Aorta (tissue), 5 donors: Measurements from ENCODE around the gene PIP5KL1. TPM values are rescaled to one million over a fixed set of nuclear protein-coding genes. Genes with fewer than 3 reads are reported as not detected.

Source experiments
- ATAC-seq: fragments of 200-7000 bp; cut with Tn5 transposase; one replicate; pipeline ENCODE4 v1.9.1; 2022; ENCODE audit warnings: moderate library complexity; ENCODE audit not compliant: low FRiP score
- DNase-seq, 2 donors: peaks; one replicate each; pipeline ENCODE4 v3.0.0-alpha.2; 2020
- H3K27ac ChIP-seq, 2 donors: one replicate each; pipeline ENCODE4 v1.5.1; 2013; ENCODE audit warnings: low read length in 2 of 2, mild to moderate bottlenecking in 2 of 2, moderate library complexity in 2 of 2, control low read depth in 1 of 2, inconsistent platforms in 1 of 2, low read depth in 1 of 2
- H3K27me3 ChIP-seq, 2 donors: one replicate each; pipeline ENCODE4 v1.6.1; 2013; ENCODE audit warnings: control low read depth in 1 of 2, low read length in 1 of 2, mild to moderate bottlenecking in 1 of 2, moderate library complexity in 1 of 2; ENCODE audit not compliant: insufficient read depth in 2 of 2, control insufficient read depth in 1 of 2
- H3K36me3 ChIP-seq, 2 donors: one replicate each; pipeline ENCODE4 v1.6.1; 2013; ENCODE audit warnings: control low read depth in 1 of 2, low read length in 1 of 2, mild to moderate bottlenecking in 1 of 2; ENCODE audit not compliant: insufficient read depth in 2 of 2, control insufficient read depth in 1 of 2
- H3K4me1 ChIP-seq, 2 donors: one replicate each; pipeline ENCODE4 v1.6.1; 2013; ENCODE audit warnings: low read length in 2 of 2, control low read depth in 1 of 2, mild to moderate bottlenecking in 1 of 2, moderate library complexity in 1 of 2; ENCODE audit not compliant: insufficient read depth in 2 of 2, control insufficient read depth in 1 of 2
- H3K4me3 ChIP-seq, 2 donors: one replicate each; pipeline ENCODE4 v1.5.1; 2013; ENCODE audit warnings: low read length in 2 of 2, control low read depth in 1 of 2, mild to moderate bottlenecking in 1 of 2
- H3K9me3 ChIP-seq: one replicate; pipeline ENCODE4 v1.6.1; 2013; ENCODE audit warnings: mild to moderate bottlenecking, low read length; ENCODE audit not compliant: control insufficient read depth
- WGBS, 2 donors: extraction: QIAGEN DNeasy Blood & Tissue Kit; methylation state at CpG; one replicate each; pipeline ENCODE4 v1.1.7; 2013; 5-methylcytosine and 5-hydroxymethylcytosine counted together
- intact Hi-C, 2 donors: fragments of 100-400 bp; cut with DNase I; formaldehyde crosslinking; loops; one replicate each; pipeline versions ENCODE4 v1.14.2 to v1.15.0; 2022
- polyA plus RNA-seq, 2 donors: library from polyadenylated mRNA; stranded (reverse); fragments of 200-250 nt; gene quantifications; one replicate each; pipeline ENCODE4 v1.2.3, GENCODE V29; 2013
- total RNA-seq, 2 donors: library from RNA; stranded (reverse); fragmentation: NEBNext Ultra II Directional; extraction: Animal tissue kit (Norgen Biotek cat#: 25700); gene quantifications; one replicate each; pipeline ENCODE4 v1.2.1, GENCODE V29; 2021
- donor health status: healthy with polysubstance abuse.
- donor health status: Bipolar disorder and iron deficiency.
- donor health status: DM: no; HTN: no; CAD: no.
- donor health status: DM: no; HTN: no; CAD: no.
- donor health status: DM: yes; HTN: yes; CAD: no.

Gene PIP5KL1
- total and polyA plus RNA-seq, 4 donors: 1.4 to 4.5 (median 3.0) TPM

GRCh38 chr9:127940593-127940992 is 10.0 kb upstream of the PIP5KL1 start:
- Histone ChIP-seq H3K27ac (no peak overlapping the region), H3K9me3 (no peaks in the 10 kb centered on the region), H3K36me3 (peaks cover 0 to 2% of the 10 kb centered on the region in 2 donors), H3K4me3 (no peak overlapping the region), H3K4me1 (no peaks in the 10 kb centered on the region), H3K27me3 (no peaks in the 10 kb centered on the region)
- ATAC-seq: no peak
- intact Hi-C loops: loop anchor here (5.0 kb wide), 2 partner anchors 37 to 177 kb away; no protein-coding TSS in a partner anchor
- DNase-seq: no peak
- WGBS, 2 donors: 90% methylated on average over 4 of the region's 4 CpGs

GRCh38 chr9:127938298-127938690 is 7.7 kb upstream of the PIP5KL1 start:
- intact Hi-C loops: no loop called here
- 16 to 18% methylated on average over 25 of the region's 25 CpGs for WGBS, 2 donors
- no peak overlapping the region for H3K27ac ChIP-seq

GRCh38 chr9:127937388-127938297 is 7.1 kb upstream of the PIP5KL1 start, which contains the start of gene DPM2:
Gene DPM2 (minus strand): TSS chr9:127937854. CDS start chr9:127937820, 34 bp downstream.
- Histone ChIP-seq H3K4me3 (peak within 1 kb of the TSS; percentile 44 to 60), H3K27ac (no peak within 1 kb of the TSS), H3K9me3 (no peaks in the 10 kb centered on the region), H3K36me3 (no peaks in the 10 kb centered on the region), H3K27me3 (no peaks in the 10 kb centered on the region), H3K4me1 (no peaks in the 10 kb centered on the region)
- ATAC-seq (peak; percentile 92), DNase-seq (peak; percentile 89 to 93)
- intact Hi-C loops: no loop called here
- WGBS, 2 donors: 3 to 4% methylated on average over 60 of the region's 60 CpGs

More at GRCh38 chr9:127938298-127938690, 7.7 kb upstream of the PIP5KL1 start:
- ATAC-seq: peak; percentile 19
- Histone ChIP-seq H3K36me3 (no peaks in the 10 kb centered on the region), H3K9me3 (no peaks in the 10 kb centered on the region), H3K27me3 (no peaks in the 10 kb centered on the region), H3K4me3 (peak overlapping the region; percentile 3 to 44), H3K4me1 (no peaks in the 10 kb centered on the region)
- no peak for DNase-seq

- no peak for ATAC-seq
- Histone ChIP-seq H3K36me3 (no peaks in the 10 kb centered on the region), H3K27ac (no peak overlapping the region), H3K4me1 (no peaks in the 10 kb centered on the region), H3K9me3 (no peaks in the 10 kb centered on the region), H3K4me3 (peak overlapping the region; percentile 44 to 60), H3K27me3 (no peaks in the 10 kb centered on the region)
- intact Hi-C loops: no loop called here
- no peak for DNase-seq
- 9 to 10% methylated on average over 7 of the region's 7 CpGs for WGBS, 2 donors
These were observed 6.4 kb upstream of the PIP5KL1 start for GRCh38 chr9:127937056-127937387.

- intact Hi-C loops: no loop called here
- 75 to 76% methylated on average over 14 of the region's 14 CpGs for WGBS, 2 donors
- Histone ChIP-seq H3K4me1 (no peaks in the 10 kb centered on the region), H3K4me3 (no peak overlapping the region), H3K27ac (no peak overlapping the region), H3K9me3 (no peaks in the 10 kb centered on the region), H3K36me3 (no peaks in the 10 kb centered on the region), H3K27me3 (no peaks in the 10 kb centered on the region)
- ATAC-seq (no peak), DNase-seq (no peak)
These were observed 5.8 kb upstream of the PIP5KL1 start for GRCh38 chr9:127936347-127936852.

GRCh38 chr9:127935765-127936221 is 5.2 kb upstream of the PIP5KL1 start:
- no peak overlapping the region for H3K4me3 ChIP-seq
- WGBS, 2 donors: 65 to 68% methylated on average over 4 of the region's 4 CpGs
- no peak for ATAC-seq
- intact Hi-C loops: no loop called here
- DNase-seq: no peak
- H3K36me3 ChIP-seq: no peaks in the 10 kb centered on the region
- no peaks in the 10 kb centered on the region for H3K9me3 ChIP-seq
- no peaks in the 10 kb centered on the region for H3K27me3 ChIP-seq
- H3K27ac ChIP-seq: no peak overlapping the region
- no peaks in the 10 kb centered on the region for H3K4me1 ChIP-seq

GRCh38 chr9:127934986-127935385 is 4.4 kb upstream of the PIP5KL1 start:
- Histone ChIP-seq H3K36me3 (no peaks in the 10 kb centered on the region), H3K4me1 (peaks cover 0 to 2% of the 10 kb centered on the region in 2 donors), H3K27me3 (no peaks in the 10 kb centered on the region), H3K9me3 (no peaks in the 10 kb centered on the region), H3K27ac (no peak overlapping the region), H3K4me3 (no peak overlapping the region)
- no peak for DNase-seq
- intact Hi-C loops: no loop called here
- 59 to 62% methylated on average over 11 of the region's 11 CpGs for WGBS, 2 donors
- ATAC-seq: no peak

GRCh38 chr9:127934248-127934647 is 3.7 kb upstream of the PIP5KL1 start:
- H3K4me1 ChIP-seq: peaks cover 0 to 2% of the 10 kb centered on the region in 2 donors
- no peak overlapping the region for H3K4me3 ChIP-seq
- H3K9me3 ChIP-seq: no peaks in the 10 kb centered on the region
- H3K27ac ChIP-seq: no peak overlapping the region
- 88 to 94% methylated on average over 4 of the region's 4 CpGs for WGBS, 2 donors
- ATAC-seq: no peak
- no peaks in the 10 kb centered on the region for H3K27me3 ChIP-seq
- no peaks in the 10 kb centered on the region for H3K36me3 ChIP-seq
- DNase-seq: no peak
- intact Hi-C loops: no loop called here
